GM12892 (cell line): ENCODE data around the gene SHB.

Source experiments
- POLR2A ChIP-seq: IDR thresholded peaks from 2 replicates; pipeline ENCODE4 v1.6.1; 2011; ENCODE audit warnings: low read depth, low read length, control low read depth
- TAF1 ChIP-seq: IDR thresholded peaks from 2 replicates; pipeline ENCODE4 v1.6.1; 2011; ENCODE audit warnings: low read depth, mild to moderate bottlenecking, control low read depth, low read length, borderline replicate concordance

DNA sequence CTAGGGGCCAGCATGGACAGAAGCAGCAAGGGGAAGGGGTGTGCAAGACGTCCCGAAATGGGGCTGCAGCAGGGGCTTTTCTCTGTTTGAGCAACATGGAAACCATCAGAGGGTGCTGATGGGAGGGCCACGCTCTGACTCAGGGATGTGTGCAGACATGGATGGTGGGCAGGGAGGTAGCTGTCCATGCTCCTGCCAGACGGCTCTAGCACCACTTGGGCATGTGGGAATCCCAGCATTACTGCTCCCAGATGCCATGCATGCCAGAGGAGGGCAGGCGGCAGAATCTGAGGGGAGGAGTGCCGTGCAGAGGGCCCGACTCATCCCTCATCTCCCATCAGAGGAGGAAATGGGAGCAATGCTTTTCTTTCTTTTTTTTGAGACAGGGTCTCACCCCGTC is 119.5 kb downstream of the SHB start:
- TF ChIP-seq POLR2A (no peak), TAF1 (no peak)
